ENCODE data around the gene TAPT1.
"Not testable (repeated sequence)": the region's sequence is repeated elsewhere in the genome, so short reads cannot be mapped to it uniquely, and the experiment has no call there.

TAPT1 gene

GRCh38 chr4:16206848-16207247 lies 19.4 kb downstream of the TAPT1 start:
- no peak for DNase-seq

GRCh38 chr4:16206301-16206700 lies 20.0 kb downstream of the TAPT1 start:
- no peak for DNase-seq

- DNase-seq = peak in 1 of 2 experiments; percentile 2
These were observed 20.7 kb downstream of the TAPT1 start for GRCh38 chr4:16205298-16206164.

- DNase-seq = no peak
These were observed 21.8 kb downstream of the TAPT1 start for GRCh38 chr4:16204505-16204904.

- no peak for DNase-seq
These were observed 23.2 kb downstream of the TAPT1 start for GRCh38 chr4:16203083-16203482.

- DNase-seq = no peak
These were observed 23.7 kb downstream of the TAPT1 start for GRCh38 chr4:16202598-16202997.

- DNase-seq = peak in 1 of 2 experiments; percentile 12
These were observed 27.2 kb downstream of the TAPT1 start for GRCh38 chr4:16199093-16199492.

- DNase-seq = peak in 1 of 2 experiments; percentile 9
These were observed 28.2 kb downstream of the TAPT1 start for GRCh38 chr4:16197876-16198665.

GRCh38 chr4:16196482-16197393 lies 29.5 kb downstream of the TAPT1 start:
- no peak for DNase-seq

GRCh38 chr4:16195209-16195608 lies 31.1 kb downstream of the TAPT1 start:
- DNase-seq = no peak

GRCh38 chr4:16194798-16195197 lies 31.5 kb downstream of the TAPT1 start:
- DNase-seq = not testable (repeated sequence)

GRCh38 chr4:16194214-16194613 lies 32.1 kb downstream of the TAPT1 start:
- DNase-seq = no peak

GRCh38 chr4:16192631-16193518 lies 33.4 kb downstream of the TAPT1 start:
- no peak for DNase-seq

- no peak for DNase-seq
These were observed 34.2 kb downstream of the TAPT1 start for GRCh38 chr4:16192057-16192456.

- no peak for DNase-seq
These were observed 38.8 kb downstream of the TAPT1 start for GRCh38 chr4:16187455-16187854.

- DNase-seq = no peak
These were observed 39.3 kb downstream of the TAPT1 start for GRCh38 chr4:16186986-16187385.

GRCh38 chr4:16183604-16184003 lies 42.7 kb downstream of the TAPT1 start:
- DNase-seq = no peak

- DNase-seq = no peak
These were observed 49.6 kb downstream of the TAPT1 start for GRCh38 chr4:16176621-16177020.

GRCh38 chr4:16171831-16172230 lies 54.4 kb downstream of the TAPT1 start:
- DNase-seq = no peak

GRCh38 chr4:16169490-16169889 lies 56.8 kb downstream of the TAPT1 start:
- no peak for DNase-seq

- DNase-seq = no peak
These were observed 57.4 kb downstream of the TAPT1 start for GRCh38 chr4:16168710-16169388.
